ENCODE results near the gene THY1.

Gene THY1

GRCh38 chr11:119423509-119424254 lies 710 bp upstream of the THY1 start:
- DNase-seq (ENCODE audit: insufficient read length, low spot score) (no peak), FAIRE-seq (no peak)
- TF ChIP-seq CTCF (IDR thresholded peaks at IDR 0.05; ENCODE audit: insufficient read depth, missing control alignments) = no peak

GRCh38 chr11:119421941-119422808 lies 797 bp downstream of the THY1 start:
- TF ChIP-seq CTCF (IDR thresholded peaks at IDR 0.05; ENCODE audit: insufficient read depth, missing control alignments) = no peak
- no peak for FAIRE-seq
- no peak for DNase-seq (ENCODE audit: insufficient read length, low spot score)

GRCh38 chr11:119421351-119421750 lies 1.6 kb downstream of the THY1 start:
- DNase-seq (ENCODE audit: insufficient read length, low spot score) (no peak), FAIRE-seq (no peak)
- no peak for TF ChIP-seq CTCF (IDR thresholded peaks at IDR 0.05; ENCODE audit: insufficient read depth, missing control alignments)

GRCh38 chr11:119420631-119421030 lies 2.3 kb downstream of the THY1 start:
- no peak for TF ChIP-seq CTCF (IDR thresholded peaks at IDR 0.05; ENCODE audit: insufficient read depth, missing control alignments)
- FAIRE-seq = no peak
- DNase-seq (ENCODE audit: insufficient read length, low spot score) = no peak

GRCh38 chr11:119419834-119420492 lies 3.0 kb downstream of the THY1 start:
- DNase-seq (ENCODE audit: insufficient read length, low spot score) = no peak
- FAIRE-seq = no peak
- TF ChIP-seq CTCF (IDR thresholded peaks at IDR 0.05; ENCODE audit: insufficient read depth, missing control alignments) = no peak

- no peak for TF ChIP-seq CTCF (IDR thresholded peaks at IDR 0.05; ENCODE audit: insufficient read depth, missing control alignments)
- no peak for DNase-seq (ENCODE audit: insufficient read length, low spot score)
- no peak for FAIRE-seq
These were observed 3.7 kb downstream of the THY1 start for GRCh38 chr11:119419246-119419645.
